GM19043 (cell line): Measurements from ENCODE around the gene ATXN7.
A peak's percentile ranks its signal among the peaks of the same experiment; 100 is the strongest.

Experiments
- ATAC-seq: cut with Tn5 transposase; IDR thresholded peaks from one replicate; pipeline ENCODE4 v1.9.1; 2021; ENCODE audit warnings: low read depth; ENCODE audit not compliant: unreplicated experiment

Gene ATXN7

DNA sequence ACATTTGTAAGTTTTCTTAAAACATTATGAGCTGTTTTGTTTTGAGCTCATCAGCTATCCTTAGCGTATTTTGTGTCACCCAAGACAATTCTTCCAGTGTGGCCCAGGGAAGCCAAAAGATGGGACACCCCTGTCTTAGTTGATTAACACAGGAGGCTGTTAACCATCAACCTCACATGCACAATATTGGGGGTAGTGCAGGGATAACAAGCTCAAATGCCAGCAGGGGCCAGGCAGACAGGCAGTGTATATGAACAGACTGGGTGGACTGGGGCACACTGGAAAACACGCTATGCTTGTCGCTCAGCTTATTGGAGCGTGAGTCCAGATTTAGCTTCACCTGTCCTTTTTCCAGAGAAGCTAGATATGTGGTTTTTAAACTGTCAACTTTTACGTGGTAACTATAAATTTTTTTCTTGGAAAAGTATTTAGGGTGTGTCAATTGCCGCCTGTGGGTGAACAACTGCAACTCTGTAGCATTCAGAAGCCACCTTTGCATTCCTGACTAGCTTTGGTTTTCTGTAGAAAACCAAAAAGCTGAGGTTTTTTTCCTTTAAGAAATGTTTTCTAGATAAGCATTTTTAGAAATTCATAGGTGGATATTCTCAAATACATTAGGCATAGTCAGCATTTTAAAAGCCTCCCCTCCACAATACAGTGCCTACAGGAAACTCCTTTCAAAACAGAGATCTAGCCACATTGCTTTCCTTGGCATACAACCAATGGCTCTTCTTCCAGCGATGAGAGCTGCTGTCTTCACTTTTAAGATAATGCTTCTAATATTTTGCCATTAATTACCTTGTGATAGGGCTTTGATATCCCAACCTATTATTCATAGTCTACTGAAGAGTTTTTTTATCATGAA is 145.1 kb downstream of the ATXN7 start:
- ATAC-seq, result no peak

DNA sequence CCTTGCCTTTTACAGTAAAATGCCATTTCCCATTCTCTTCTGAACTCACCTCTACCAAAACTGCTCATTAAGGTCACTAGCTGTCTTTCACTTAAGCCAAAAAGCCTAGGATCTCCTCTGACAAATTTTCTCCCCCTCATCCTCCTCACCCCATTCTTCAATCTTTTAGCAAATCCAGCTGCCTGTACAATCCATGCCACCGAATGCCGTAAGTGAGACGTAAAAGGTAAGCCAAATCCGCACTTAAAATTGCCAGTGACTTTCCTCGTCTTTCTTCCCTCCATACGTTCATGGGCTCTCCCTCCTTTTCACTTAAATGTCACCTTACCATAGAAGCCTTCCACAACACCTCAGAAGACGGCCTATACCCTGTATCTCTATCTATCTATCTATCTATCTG is 145.9 kb downstream of the ATXN7 start:
- ATAC-seq, result no peak

DNA sequence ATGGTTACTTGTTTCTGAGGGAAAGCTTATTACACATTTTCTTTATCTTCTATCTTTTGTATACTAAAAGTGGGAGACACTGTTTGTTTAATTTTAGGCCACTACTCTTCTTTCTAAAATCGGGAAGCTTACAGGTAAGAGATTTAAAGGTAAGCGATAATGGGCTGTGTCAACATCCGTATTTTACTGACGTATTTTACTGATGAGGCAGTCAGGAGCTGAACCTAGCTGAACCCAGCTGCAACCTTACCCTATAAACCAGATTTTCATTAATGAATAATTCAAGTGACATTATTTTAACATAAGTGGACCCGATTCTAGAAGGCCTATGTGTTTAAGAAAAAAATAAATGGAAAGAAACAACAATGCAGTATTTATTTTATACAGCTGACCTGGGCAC is 146.5 kb downstream of the ATXN7 start:
- no peak for ATAC-seq

DNA sequence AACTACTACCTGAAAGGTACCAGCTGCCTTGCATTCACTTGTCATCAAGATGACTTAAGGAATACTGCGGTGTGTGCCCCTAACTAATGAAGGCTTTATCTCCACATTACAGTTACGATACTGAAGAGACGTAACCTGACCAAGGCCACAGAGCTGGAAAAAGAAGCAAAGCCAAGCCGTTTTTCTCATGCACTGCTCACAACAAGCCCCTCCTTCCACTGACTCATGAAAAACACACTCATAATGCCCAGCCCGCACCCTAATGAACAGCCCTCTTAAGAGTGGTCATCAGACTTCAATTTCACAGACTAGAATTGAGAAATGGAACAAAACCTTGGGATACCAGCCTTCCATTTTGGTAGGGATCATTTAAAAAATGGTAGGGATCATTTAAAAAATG is 148.0 kb downstream of the ATXN7 start:
- no peak for ATAC-seq

DNA sequence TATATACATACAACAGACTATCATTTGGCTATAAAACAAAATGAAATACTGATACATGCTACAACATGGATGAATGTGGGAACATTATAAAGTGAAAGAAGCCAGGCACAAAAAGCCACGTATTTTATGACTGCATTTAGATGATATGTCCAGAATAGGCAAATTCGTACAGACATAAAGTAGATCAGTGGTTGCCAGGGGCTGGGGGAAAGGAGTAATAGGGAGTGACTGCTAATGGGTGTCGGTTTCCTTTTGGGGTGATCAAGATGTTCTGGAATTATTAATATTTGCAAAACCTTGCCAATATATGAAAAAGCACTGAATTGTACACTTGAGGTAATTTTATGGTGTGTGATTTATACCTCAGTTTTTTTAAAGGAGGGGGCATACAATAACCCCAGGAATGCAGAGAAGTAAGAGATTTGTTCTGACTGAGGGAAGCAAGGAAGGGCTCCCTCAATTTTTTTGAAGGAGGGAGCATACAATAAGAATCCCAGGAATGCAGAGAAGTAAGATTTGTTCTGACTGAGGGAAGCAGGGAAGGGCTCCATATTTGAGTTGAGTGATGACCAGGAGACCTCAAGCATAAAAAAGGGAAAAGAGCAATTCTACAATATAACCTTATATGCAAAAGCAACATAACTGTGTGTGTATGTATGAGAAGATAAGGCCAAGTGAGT is 153.4 kb downstream of the ATXN7 start:
- no peak for ATAC-seq

DNA sequence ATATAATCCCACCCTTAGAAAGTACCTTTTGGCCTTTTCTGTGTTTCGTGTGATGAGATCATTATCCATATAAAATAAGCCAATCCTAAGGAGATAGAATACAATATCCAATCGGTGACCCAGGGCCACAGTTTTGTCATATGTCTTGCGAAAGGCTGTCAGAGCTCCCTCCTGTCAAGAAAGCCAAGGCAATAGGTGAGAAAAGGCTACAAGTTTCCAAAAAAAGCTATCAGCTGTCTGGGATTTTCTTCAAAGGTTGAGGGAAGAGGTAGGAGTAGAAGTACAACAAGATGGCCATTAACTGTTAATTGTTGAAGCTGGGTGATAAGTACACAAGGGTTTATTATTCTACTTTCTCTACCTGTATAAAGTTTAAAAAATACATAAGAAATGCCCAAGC is 155.6 kb downstream of the ATXN7 start:
- ATAC-seq, result no peak

DNA sequence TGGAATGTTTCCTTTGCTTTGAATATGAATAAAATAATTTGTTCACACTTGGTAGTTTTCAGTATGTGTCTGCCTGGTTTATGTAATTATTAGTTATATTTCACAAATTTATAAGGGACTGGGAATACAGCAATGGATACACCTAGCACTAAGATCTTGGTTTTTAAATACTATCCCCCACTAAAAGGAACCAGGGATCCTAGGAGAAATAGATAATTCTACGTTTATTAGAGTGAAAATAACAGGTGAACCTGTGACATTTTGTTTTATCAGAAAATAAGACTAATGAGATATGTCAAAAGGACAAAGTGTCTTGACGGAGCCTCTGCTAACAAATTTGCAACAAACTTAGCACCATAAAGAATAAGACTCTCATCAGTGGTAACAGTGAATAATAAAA is 156.2 kb downstream of the ATXN7 start:
- ATAC-seq, result no peak

DNA sequence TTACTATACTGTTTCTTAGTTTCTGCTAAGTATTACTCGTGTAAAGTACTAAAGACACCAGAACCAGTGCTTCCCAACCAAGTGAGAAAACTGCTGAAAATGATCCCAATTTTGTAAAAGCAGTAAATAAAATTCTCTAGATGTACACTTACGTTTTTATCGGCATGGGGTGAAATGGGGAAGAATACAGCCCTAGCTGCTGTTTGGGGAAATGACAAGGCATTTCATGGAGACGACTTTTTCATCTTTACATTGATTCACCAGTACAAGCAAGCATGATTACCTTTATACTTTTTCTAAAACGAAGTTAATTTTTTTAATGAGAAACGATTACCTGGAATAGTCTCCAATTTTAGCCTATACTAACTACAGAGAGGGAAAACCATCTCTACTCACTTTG is 158.3 kb downstream of the ATXN7 start:
- ATAC-seq, result no peak

DNA sequence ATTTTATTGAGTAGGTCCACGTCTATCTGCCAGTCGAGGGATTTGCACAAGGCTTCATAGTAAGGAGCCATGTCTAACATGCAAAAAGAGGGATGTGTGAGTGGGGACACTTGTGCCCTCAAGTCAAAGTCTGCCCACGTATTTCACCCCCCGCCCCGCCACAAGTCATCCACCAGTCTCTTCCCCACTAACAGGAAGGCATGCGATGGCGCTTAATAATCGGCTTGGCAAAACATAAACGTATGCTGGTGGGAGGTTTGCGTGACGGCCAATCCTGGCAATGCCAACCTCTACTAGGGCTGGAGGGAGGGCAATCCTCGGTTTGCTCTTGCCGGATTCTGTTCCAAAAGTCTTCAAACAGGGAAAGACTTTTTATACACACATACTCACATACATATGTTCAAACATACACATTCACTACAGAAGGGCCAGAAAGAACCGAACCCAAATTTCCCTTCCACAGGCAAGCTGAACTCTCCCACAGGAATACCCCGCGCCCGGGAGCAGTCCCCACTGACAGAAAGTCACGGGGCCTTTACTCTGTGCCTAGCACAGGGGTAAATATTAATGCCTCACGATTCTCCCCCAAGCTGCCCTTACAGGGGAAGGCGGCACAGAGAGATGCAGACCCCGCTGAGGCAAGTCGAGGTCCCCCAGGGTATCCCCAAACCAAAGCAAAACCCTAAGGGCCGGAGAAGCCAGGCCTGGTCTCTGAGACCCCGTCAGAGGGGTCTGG is 159.0 kb downstream of the ATXN7 start:
- no peak for ATAC-seq

DNA sequence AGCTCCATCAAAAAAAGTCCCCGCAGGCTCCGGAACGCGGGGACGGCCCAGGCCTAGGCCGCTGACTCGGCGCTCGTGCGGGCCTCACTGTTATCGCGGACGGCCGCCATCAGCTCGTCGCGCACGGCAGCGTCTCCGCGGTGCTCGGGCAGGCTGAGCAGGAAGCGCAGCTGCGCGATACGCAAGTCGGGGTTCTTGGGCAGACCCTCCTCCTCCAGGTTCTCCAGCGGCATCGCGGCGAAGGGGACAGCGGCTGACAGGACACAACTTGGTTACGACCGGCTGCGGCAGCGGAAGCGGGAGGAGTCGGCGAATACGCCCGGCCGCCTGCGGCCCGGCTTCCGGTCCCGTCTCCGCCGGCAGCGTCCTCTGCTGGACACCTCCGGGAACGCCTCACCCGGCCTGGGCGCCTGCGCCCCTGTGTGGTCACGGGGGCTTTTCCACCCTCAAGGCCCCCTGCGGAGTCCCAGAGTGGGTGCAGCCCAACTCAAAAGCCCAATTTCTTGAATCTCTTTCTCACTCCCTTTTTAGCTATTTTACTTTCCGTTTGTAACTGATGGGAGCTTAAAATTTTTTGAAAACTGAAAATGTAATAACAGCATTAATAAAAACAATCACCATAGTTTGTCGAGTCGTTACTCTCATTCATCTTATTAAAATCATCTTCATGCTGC is 159.7 kb downstream of the ATXN7 start, which contains the start of gene PSMD6:
Gene PSMD6 (minus strand): TSS at position 308 of the 674 bp plus-strand sequence. CDS start 75 bp downstream, at position 233.
- peak; percentile 98 for ATAC-seq

DNA sequence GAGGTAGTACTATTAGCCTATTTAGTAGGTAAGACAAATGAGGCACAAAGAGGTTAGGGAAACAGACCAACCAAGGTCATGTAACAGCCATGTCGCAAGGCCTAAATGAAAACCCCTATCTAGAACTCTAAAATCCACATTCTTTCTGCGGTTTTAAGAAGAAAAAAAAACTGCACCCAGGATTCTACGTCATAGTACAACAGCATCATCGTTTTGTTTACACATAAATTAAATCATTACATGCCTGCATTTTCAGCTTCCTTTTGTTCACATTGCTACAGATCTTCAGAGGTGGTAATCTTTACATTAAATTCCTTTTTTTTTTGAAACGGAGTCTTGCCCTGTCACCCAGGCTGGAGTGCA is 160.2 kb downstream of the ATXN7 start:
- ATAC-seq, result no peak

DNA sequence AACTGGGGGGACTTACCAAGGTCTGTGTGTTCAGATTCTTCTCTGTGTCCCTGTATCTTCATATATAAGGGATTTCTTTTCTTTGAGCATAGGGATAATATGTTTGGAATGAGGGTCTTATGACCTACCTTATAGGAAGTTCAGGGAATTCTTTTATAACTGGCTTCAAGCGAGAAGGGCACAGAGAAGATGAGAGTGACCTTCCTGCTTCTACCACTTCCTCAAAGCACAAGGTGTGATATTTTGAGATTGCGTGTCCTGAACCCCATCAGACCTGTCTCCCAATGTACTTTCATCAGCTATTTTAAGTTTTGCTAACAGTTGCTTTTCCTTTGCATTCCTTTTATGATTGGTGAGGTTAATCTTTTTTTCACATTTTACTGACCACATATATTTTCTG is 162.7 kb downstream of the ATXN7 start:
- no peak for ATAC-seq

DNA sequence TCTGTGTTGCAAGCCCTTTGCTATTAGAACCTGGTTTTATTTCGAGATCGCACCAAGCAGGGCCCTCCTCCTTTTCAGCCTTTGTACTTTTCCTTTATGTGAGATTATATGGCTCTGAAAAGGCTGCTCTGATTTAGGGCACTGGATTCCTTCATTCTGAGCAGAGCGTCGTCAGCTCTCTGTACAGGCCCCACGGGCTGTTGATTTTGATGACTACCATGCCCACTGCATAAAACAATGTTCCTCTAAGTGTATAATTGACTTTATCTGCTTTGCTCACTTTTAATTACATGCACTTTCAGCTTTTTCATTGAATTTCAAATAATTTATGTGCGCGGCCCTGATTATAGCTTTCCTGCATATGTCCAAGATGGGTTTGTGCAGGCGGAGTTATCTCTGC is 164.0 kb downstream of the ATXN7 start:
- no peak for ATAC-seq

DNA sequence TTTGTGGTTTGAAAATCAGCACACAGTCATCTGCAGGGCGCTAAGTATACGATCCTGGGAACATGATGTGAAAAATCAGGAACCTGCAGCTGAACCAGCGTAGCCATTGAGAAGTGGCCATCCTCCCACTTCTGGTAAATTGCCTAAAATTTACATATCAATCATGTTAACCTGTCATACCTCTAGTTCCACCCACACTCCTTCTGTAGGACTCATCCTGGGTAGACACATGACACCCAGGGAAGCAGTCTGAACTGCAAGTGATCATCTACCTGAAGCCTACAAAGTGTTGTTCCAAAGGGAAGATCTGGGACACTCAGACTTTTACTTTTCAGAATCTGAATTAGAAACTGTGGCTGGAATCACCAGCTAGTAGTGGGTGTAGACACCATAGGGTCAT is 165.1 kb downstream of the ATXN7 start:
- no peak for ATAC-seq

DNA sequence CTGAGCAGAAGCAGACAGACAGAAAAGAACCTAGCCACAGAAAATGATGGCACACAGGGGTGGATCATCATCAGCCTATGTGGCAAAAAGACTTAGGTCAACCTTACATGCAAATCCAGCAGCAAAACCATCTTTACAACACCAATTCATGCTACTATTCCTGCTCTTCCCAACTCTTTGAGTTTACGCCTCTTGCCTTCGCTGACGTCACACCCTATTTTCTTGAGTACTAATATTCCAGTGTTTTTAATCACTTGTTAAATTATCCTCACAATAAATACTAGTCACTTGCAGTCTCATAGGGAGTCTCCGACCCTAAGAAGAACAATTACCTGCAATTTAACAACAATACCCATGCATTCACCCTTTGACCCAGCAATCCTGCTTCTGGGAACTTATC is 165.6 kb downstream of the ATXN7 start:
- ATAC-seq, result no peak

DNA sequence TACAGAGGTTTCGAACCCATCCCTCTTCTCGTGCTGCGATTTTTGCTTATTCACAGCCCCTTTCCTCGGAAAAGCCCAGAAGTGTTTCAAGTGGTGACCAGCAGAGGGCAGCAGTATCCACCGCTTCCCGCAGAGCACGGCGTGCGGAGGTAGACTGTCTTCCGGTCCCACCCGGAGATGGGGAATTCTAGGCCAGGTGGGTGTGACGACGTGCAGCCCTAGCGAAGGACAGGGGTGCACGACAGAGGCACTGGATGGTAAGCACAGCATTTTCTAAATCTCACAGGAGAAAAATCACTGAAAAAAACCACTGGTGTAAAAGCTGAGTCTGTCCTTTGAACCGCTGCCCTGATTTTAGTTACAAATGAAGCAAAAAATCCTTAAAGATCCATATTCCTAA is 167.1 kb downstream of the ATXN7 start:
- ATAC-seq, result peak; percentile 95

DNA sequence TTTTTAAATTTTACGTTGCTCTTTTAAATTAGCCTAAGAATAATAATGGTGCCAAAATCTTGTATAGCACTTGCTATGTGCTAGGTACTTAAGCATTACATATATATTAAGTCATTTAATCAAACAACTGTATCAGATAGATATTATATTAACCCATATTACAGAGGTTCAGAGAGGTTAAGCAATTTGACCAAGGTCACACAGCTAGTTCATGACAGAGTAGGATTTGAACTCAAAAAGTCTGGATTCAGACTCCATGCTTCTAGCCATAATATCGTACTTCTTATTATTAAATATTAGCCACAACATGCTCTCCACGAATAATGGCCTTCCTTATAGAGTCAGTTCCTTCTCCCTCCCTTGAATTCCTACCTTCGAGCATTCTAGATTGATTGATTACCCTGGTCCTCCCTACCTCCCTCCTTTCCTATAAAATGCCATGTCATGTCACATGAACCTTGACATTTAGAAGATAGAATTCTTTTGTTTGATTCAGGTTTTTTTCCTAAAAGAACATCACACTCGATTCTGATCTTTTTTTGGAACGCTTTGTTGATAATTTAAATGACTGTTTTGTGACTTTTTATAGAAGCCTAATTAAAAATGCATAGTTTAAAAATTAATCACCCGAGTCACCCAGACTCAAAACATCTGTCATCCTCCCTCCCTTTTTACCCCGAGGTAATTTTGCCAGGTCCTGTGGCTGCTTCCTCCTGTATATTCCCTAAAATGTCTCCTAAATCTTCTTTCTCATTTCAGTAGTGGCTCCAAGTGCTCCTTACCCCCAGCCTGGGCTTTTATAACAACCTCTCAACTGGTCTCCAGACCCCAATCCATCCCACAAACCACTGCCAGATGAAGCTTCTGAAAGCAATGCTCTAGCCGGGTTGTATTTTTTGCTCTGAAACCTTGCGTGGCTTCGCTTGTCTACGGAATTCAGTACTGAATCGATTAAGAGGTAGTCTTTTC is 168.2 kb downstream of the ATXN7 start:
- no peak for ATAC-seq

DNA sequence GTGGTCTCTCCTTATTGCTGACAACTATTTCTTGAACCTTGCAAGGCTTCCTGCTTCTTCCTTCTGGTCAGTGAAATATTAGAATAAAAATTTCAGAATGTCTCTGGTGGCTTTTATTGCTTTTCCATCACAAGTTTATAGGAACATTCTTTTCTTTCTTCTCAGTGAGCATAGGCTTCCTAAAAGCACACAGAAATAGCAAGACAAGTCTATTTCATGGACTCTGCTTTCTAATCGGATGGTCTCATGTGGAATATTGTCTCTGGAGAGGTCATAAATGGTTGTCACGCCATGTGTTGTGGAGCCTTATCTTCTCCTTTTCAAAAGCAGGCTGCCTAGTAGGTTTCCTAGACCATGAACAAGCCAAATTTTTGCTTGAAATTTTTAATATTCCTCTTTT is 169.4 kb downstream of the ATXN7 start:
- no peak for ATAC-seq

DNA sequence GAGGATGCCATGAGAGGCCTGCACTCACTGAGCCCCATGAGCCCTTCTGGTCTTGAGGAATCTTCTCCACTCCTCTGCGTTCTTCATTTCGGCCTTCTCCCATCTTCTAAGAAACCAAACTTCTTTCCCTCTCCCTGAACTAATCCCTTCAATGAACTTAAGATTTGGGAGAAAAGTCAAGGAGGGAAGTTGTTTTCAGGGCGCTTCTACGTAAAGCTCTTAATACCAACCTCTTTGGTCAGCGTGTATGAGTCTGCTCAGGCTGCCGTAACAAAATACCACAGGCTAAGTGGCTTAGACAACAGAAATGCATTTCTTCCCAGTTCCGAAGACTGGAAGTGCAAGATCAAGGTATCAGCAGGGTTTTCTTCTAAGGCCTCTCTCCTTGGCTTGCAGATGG is 173.4 kb downstream of the ATXN7 start:
- no peak for ATAC-seq

DNA sequence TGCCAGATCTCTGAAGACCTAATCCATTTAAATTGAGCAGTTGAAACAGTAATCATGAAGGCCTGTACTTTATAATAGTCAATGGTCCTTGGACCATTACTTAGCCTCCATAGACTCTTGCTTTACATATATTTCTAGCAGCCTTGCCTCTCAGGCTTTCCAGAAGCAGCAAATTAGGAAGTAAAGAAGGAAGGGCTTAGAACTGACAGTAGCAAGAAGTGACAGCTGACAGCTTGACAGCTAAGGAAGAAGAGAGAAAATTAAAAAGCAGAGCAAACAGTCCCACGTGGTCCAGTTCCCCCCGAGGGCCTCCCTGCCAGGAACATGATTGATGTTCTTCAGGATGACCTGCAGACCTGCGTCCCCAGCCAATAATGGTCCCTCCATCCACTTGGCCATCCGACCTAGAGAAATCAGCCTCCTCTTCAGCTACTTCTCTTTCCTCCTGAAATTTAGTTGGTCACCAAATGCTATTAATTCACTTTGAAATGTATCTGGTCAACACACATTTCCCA is 174.6 kb downstream of the ATXN7 start:
- no peak for ATAC-seq
